Uterus (tissue), 4 donors: ENCODE measurements around the gene PLEKHN1. TPM values are rescaled to one million over a fixed set of nuclear protein-coding genes. Genes with fewer than 3 reads are reported as not detected.

ENCODE experiments used
- DNase-seq, 2 donors: peaks; one replicate each; pipeline ENCODE4 v3.0.0-alpha.2; 2019 to 2020
- H3K27ac ChIP-seq, 2 donors: fragments of 200-600 bp; sonication (generic); 1 replicate in 1 of 2; 2 replicates in 1 of 2; pipeline ENCODE4 v1.5.1; 2016 to 2018
- H3K27me3 ChIP-seq, 2 donors: fragments of 200-600 bp; sonication (generic); one replicate each; pipeline ENCODE4 v1.5.1; 2018 to 2019; ENCODE audit warnings: control low read depth in 1 of 2
- H3K36me3 ChIP-seq, 2 donors: fragments of 200-600 bp; sonication (generic); one replicate each; pipeline ENCODE4 v1.5.1; 2019; ENCODE audit warnings: control low read depth in 1 of 2
- H3K4me1 ChIP-seq, 2 donors: fragments of 200-600 bp; sonication (generic); one replicate each; pipeline ENCODE4 v1.5.1; 2018 to 2019; ENCODE audit warnings: control low read depth in 1 of 2
- H3K4me3 ChIP-seq, 2 donors: fragments of 200-600 bp; sonication (generic); 1 replicate in 1 of 2; 2 replicates in 1 of 2; pipeline ENCODE4 v1.5.1; 2018 to 2019; ENCODE audit warnings: mild to moderate bottlenecking in 1 of 2
- H3K9me3 ChIP-seq, 2 donors: fragments of 200-600 bp; sonication (generic); one replicate each; pipeline ENCODE4 v1.5.1; 2019; ENCODE audit warnings: control low read depth in 1 of 2
- CTCF ChIP-seq, 4 experiments: fragments of 200-600 bp in 2 of 4; fragments of 450-650 bp in 2 of 4; sonication (generic) in 2 of 4; IDR thresholded peaks; one replicate each; pipeline ENCODE4 v1.5.1; 2016 to 2019; ENCODE audit warnings: antibody characterized with exemption in 4 of 4, mild to moderate bottlenecking in 2 of 4, moderate library complexity in 1 of 4
- POLR2A ChIP-seq, 2 donors: fragments of 450-650 bp; IDR thresholded peaks; one replicate each; pipeline ENCODE4 v1.6.1; 2016; ENCODE audit warnings: antibody characterized with exemption in 2 of 2, mild to moderate bottlenecking in 1 of 2, moderate library complexity in 1 of 2
- intact Hi-C: fragments of 100-400 bp; cut with DNase I; formaldehyde crosslinking; loops from one replicate; pipeline ENCODE4 v1.15.1; 2023; ENCODE audit warnings: low total_unique reads
- total RNA-seq, 4 donors: library from RNA; depleted of rRNA in 3 of 4; stranded (reverse); fragments of >200 nt in 3 of 4; gene quantifications; one replicate each; pipeline versions ENCODE4 v1.1.0 to v1.2.4, GENCODE V29; 2014 to 2023
- donor health status: DM: yes; HTN: yes; CAD: no.

PLEKHN1 gene
- total RNA-seq, 4 donors from 2014 or later: 1.1 TPM; not detected in 3

GRCh38 chr1:980602-981395, 14.5 kb downstream of the PLEKHN1 start:
- Histone ChIP-seq H3K9me3 (no peaks in the 10 kb centered on the region), H3K4me3 (no peak overlapping the region), H3K36me3 (no peaks in the 10 kb centered on the region), H3K4me1 (peaks cover 0 to 6% of the 10 kb centered on the region in 2 donors), H3K27ac (no peak overlapping the region), H3K27me3 (peaks cover 0 to 3% of the 10 kb centered on the region in 2 donors)
- TF ChIP-seq CTCF (IDR thresholded peaks at IDR 0.05) (no peak), POLR2A (IDR thresholded peaks at IDR 0.05) (no peak)
- intact Hi-C loops: loop anchor here (10.0 kb wide), 1 partner anchor 84 kb away; no protein-coding TSS in a partner anchor
- no peak for DNase-seq

GRCh38 chr1:981491-981954, 15.2 kb downstream of the PLEKHN1 start:
- TF ChIP-seq CTCF (IDR thresholded peaks at IDR 0.05): no peak
- no peak for TF ChIP-seq POLR2A (IDR thresholded peaks at IDR 0.05)
- Histone ChIP-seq H3K4me3 (no peak overlapping the region), H3K36me3 (no peaks in the 10 kb centered on the region), H3K27ac (no peak overlapping the region), H3K4me1 (no peaks in the 10 kb centered on the region), H3K27me3 (no peaks in the 10 kb centered on the region), H3K9me3 (no peaks in the 10 kb centered on the region)
- intact Hi-C loops: loop anchor here (10.0 kb wide), 1 partner anchor 83 kb away; no protein-coding TSS in a partner anchor
- no peak for DNase-seq

DNA sequence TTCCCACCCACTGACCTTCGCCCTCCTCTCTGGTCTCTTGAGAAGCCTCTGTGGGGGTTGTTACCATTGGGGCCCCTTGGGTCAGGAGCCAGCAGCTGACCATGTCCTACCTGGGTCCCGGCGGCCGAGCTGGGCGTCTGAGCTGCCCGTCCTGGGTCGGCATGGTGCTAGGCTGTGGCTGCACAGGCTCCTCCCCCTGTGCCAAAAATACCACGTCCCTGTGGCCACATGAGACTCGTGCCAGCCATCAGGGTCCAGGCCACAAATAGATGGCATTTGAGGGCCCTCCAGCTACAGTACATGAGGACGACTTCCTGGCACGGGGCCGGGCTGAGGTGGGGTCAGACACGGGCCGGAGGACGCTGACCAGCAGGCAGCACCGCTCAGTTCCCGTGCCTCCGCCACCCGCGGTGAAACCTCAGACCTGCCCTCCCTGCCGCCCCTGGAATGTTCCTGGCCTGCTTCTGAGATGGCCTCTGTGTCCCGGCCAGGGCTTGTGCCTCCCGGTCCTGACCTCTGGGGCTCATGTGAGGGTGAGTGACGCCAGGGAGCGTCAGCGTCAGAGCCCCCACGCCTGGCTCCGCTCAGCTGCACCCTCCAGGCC, 15.8 kb downstream of the PLEKHN1 start, which contains the start of gene PERM1:
PERM1 (minus strand) TSS at position 139 of the 604 bp plus-strand sequence. CDS start 1,064 bp downstream, outside the sequence.
- no peak for DNase-seq
- no peaks in the 10 kb centered on the region for H3K27me3 ChIP-seq
- H3K4me3 ChIP-seq: no peak within 1 kb of the TSS
- H3K4me1 ChIP-seq: no peaks in the 10 kb centered on the region
- no peaks in the 10 kb centered on the region for H3K9me3 ChIP-seq
- H3K36me3 ChIP-seq: no peaks in the 10 kb centered on the region
- intact Hi-C loops: loop anchor here (10.0 kb wide), 1 partner anchor 83 kb away; no protein-coding TSS in a partner anchor
- TF ChIP-seq CTCF (IDR thresholded peaks at IDR 0.05): no peak
- TF ChIP-seq POLR2A (IDR thresholded peaks at IDR 0.05): no peak
- no peak within 1 kb of the TSS for H3K27ac ChIP-seq

- no peak for TF ChIP-seq CTCF (IDR thresholded peaks at IDR 0.05)
- no peak for TF ChIP-seq POLR2A (IDR thresholded peaks at IDR 0.05)
- Histone ChIP-seq H3K27me3 (no peaks in the 10 kb centered on the region), H3K4me3 (no peak overlapping the region), H3K9me3 (no peaks in the 10 kb centered on the region), H3K27ac (no peak overlapping the region), H3K4me1 (no peaks in the 10 kb centered on the region), H3K36me3 (no peaks in the 10 kb centered on the region)
- no peak for DNase-seq
- intact Hi-C loops: loop anchor here (10.0 kb wide), 1 partner anchor 82 kb away; no protein-coding TSS in a partner anchor
These were observed 16.6 kb downstream of the PLEKHN1 start for GRCh38 chr1:982765-983436.
